Activated naive CD8-positive, alpha-beta T cell treated with anti-CD3 and anti-CD28 coated beads, Interleukin-2, amount 10 ng/mL, durations not matched to agents 7 days and 5 days (primary cell): ENCODE measurements around the gene PNKD. TPM values are rescaled to one million over a fixed set of nuclear protein-coding genes. Genes with fewer than 3 reads are reported as not detected.

Source experiments
- ATAC-seq: fragments of 150-1000 bp; cut with Tn5 transposase; one replicate; pipeline ENCODE4 v1.10.0; 2021; ENCODE audit warnings: low read depth, moderate library complexity
- POLR2A ChIA-PET: fragments of 350-600 bp; sonication (Branson Sonifier 250); formaldehyde crosslinking; loops from one replicate; lab custom pipeline; 2021; ENCODE audit warnings: antibody characterized with exemption; lab: Charles Lee
- DNase-seq: peaks from one replicate; pipeline ENCODE4 v3.0.0; 2021
- H3K27ac Mint-ChIP-seq: one replicate; pipeline ENCODE4 v1.8.0; 2022; ENCODE audit warnings: mild to moderate bottlenecking, mixed read lengths
- H3K27me3 Mint-ChIP-seq: one replicate; pipeline ENCODE4 v1.8.0; 2022; ENCODE audit warnings: mild to moderate bottlenecking, moderate library complexity, mixed read lengths
- H3K36me3 Mint-ChIP-seq: one replicate; pipeline ENCODE4 v1.8.0; 2021; ENCODE audit warnings: mild to moderate bottlenecking, mixed read lengths
- H3K4me1 Mint-ChIP-seq: one replicate; pipeline ENCODE4 v1.8.0; 2021; ENCODE audit warnings: mixed read lengths
- H3K4me3 Mint-ChIP-seq: one replicate; pipeline ENCODE4 v1.8.0; 2022; ENCODE audit warnings: mild to moderate bottlenecking, moderate library complexity, mixed read lengths
- H3K9me3 Mint-ChIP-seq: one replicate; pipeline ENCODE4 v1.8.0; 2021; ENCODE audit warnings: mixed read lengths
- total RNA-seq, 2 experiments: library from RNA; stranded (reverse); gene quantifications; one replicate each; pipeline ENCODE4 v1.2.3, GENCODE V29; 2021

PNKD gene
- total RNA-seq, 2 experiments from 2014 or later = 33.9 to 36.3 TPM

GRCh38 chr2:218236829-218237228 is 33.5 kb upstream of the PNKD start:
- no peak for ATAC-seq
- POLR2A ChIA-PET = no interaction called here
- no peaks in the 10 kb centered on the region for H3K9me3 Mint-ChIP-seq
- H3K4me1 Mint-ChIP-seq = peaks cover 16% of the 10 kb centered on the region
- DNase-seq = no peak
- H3K27me3 Mint-ChIP-seq = no peaks in the 10 kb centered on the region
- H3K27ac Mint-ChIP-seq = no peak overlapping the region
- no peak overlapping the region for H3K4me3 Mint-ChIP-seq
- peaks cover 50% of the 10 kb centered on the region for H3K36me3 Mint-ChIP-seq

GRCh38 chr2:218238887-218239286 is 31.4 kb upstream of the PNKD start:
- Mint-ChIP-seq H3K4me3 (no peak overlapping the region), H3K36me3 (peaks cover 38% of the 10 kb centered on the region), H3K9me3 (no peaks in the 10 kb centered on the region), H3K27me3 (no peaks in the 10 kb centered on the region), H3K27ac (no peak overlapping the region), H3K4me1 (peaks cover 19% of the 10 kb centered on the region)
- POLR2A ChIA-PET = no interaction called here
- ATAC-seq (no peak), DNase-seq (no peak)

DNA sequence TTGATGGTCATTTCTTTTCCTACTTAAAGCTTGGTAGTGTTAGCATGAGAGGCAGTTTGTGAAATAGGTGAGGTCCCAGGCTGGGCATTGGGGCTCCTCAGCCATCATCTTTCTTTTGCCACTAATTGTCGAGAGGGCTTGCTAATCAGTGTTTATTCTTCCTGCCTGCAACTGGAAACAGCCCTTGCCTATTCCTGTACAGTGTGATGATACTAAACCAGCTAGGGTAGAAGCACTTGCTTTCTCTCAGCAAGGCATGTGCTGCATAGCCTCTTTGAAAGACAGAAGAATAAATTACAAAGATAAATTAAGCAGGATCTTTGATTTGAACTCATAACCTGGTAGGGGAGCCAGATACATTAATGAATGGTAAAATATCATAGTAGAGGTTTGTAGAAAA is 26.1 kb upstream of the PNKD start:
- Mint-ChIP-seq H3K4me1 (peaks cover 25% of the 10 kb centered on the region), H3K36me3 (peaks cover 26% of the 10 kb centered on the region), H3K27ac (no peak overlapping the region), H3K27me3 (no peaks in the 10 kb centered on the region), H3K4me3 (no peak overlapping the region), H3K9me3 (no peaks in the 10 kb centered on the region)
- no peak for DNase-seq
- ATAC-seq = no peak
- POLR2A ChIA-PET = interaction anchor here (1.2 to 1.5 kb wide), 3 partner anchors 11 to 25 kb away, joined by 3 to 5 read pairs (median 3); no protein-coding TSS in a partner anchor

DNA sequence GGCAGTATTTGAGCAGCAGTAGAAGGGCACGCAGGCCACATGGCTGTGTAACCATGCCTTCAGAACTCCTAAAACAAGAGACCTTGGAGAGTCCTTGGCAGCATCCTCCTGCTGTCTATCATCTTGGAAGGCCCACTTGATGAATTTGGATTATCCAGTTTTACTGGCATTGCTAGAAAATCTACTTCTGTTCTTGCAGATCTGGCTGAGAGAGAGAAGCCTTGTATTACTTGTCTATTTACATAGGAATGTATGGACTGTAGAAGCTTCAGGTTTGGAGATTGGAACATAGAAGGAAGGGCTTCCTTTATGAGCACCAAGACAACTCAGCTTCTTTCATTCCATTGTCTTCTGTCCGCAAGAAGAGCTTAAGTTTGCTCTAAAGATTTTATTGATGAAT is 25.7 kb upstream of the PNKD start:
- no peaks in the 10 kb centered on the region for H3K27me3 Mint-ChIP-seq
- H3K4me1 Mint-ChIP-seq = peaks cover 24% of the 10 kb centered on the region
- no peak overlapping the region for H3K4me3 Mint-ChIP-seq
- POLR2A ChIA-PET = interaction anchor here (0.6 to 2.1 kb wide), 6 partner anchors 8 to 101 kb away, joined by 3 to 7 read pairs (median 4); no protein-coding TSS in a partner anchor
- ATAC-seq = no peak
- peaks cover 28% of the 10 kb centered on the region for H3K36me3 Mint-ChIP-seq
- H3K27ac Mint-ChIP-seq = peak overlapping the region; percentile 9
- H3K9me3 Mint-ChIP-seq = no peaks in the 10 kb centered on the region
- DNase-seq = no peak

GRCh38 chr2:218245214-218245613 is 25.1 kb upstream of the PNKD start:
- peaks cover 31% of the 10 kb centered on the region for H3K36me3 Mint-ChIP-seq
- no peak overlapping the region for H3K4me3 Mint-ChIP-seq
- ATAC-seq (peak; percentile 37), DNase-seq (no peak)
- no peaks in the 10 kb centered on the region for H3K9me3 Mint-ChIP-seq
- peaks cover 22% of the 10 kb centered on the region for H3K4me1 Mint-ChIP-seq
- POLR2A ChIA-PET = interaction anchor here (0.5 to 2.1 kb wide), 7 partner anchors 8 to 857 kb away, joined by 3 to 7 read pairs (median 4); no protein-coding TSS in a partner anchor
- no peak overlapping the region for H3K27ac Mint-ChIP-seq
- H3K27me3 Mint-ChIP-seq = no peaks in the 10 kb centered on the region

DNA sequence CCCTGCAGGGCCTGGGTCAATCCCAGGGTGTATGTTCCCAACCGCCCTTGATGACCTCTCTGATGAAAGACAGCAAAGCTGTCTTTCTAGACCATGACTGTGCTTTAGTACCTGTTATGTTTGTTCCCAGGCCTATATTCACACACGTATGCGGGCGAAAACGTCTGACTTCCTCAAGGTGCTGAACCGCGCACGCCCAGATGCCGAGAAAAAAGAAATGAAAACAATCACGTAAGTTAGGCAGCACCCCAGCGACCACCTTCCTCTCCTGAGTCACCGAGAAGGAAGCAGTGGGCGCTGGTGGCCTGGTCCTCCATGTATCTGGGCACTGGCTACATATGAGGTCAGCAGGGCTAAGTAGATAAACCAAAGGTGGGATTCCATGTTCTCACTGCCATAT is 20.6 kb upstream of the PNKD start:
- POLR2A ChIA-PET = no interaction called here
- no peak overlapping the region for H3K27ac Mint-ChIP-seq
- ATAC-seq (no peak), DNase-seq (no peak)
- no peaks in the 10 kb centered on the region for H3K9me3 Mint-ChIP-seq
- H3K27me3 Mint-ChIP-seq = no peaks in the 10 kb centered on the region
- H3K4me1 Mint-ChIP-seq = peaks cover 6% of the 10 kb centered on the region
- H3K36me3 Mint-ChIP-seq = peaks cover 47% of the 10 kb centered on the region
- H3K4me3 Mint-ChIP-seq = no peak overlapping the region

- H3K4me3 Mint-ChIP-seq = no peak overlapping the region
- H3K36me3 Mint-ChIP-seq = peaks cover 45% of the 10 kb centered on the region
- H3K27ac Mint-ChIP-seq = no peak overlapping the region
- POLR2A ChIA-PET = interaction anchor here (1.2 to 1.5 kb wide), 3 partner anchors 8 to 31 kb away, joined by 3 to 4 read pairs (median 4); no protein-coding TSS in a partner anchor
- H3K4me1 Mint-ChIP-seq = peaks cover 10% of the 10 kb centered on the region
- DNase-seq (no peak), ATAC-seq (no peak)
- no peaks in the 10 kb centered on the region for H3K27me3 Mint-ChIP-seq
- H3K9me3 Mint-ChIP-seq = no peaks in the 10 kb centered on the region
Measured at GRCh38 chr2:218252509-218253231, 17.6 kb upstream of the PNKD start.

DNA sequence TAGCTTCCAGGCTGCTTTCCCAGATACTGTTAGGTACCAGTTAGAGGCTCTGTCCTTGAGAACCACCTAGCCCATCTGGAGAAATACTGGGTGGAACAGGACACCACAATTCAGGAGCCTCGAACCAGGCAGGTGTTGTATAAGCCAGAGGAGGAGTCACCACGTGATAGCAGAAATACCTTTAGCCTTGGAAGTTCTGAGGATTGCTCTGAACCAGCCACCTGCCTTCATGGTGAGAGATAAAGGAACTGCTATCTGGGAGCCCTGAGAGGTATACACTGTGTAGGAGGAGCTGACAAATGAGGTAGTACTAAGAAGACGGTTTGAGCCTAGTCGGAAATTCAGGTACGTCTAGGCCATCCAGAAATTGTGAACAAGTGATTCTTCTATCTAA is 17.1 kb upstream of the PNKD start:
- DNase-seq = no peak
- no peaks in the 10 kb centered on the region for H3K9me3 Mint-ChIP-seq
- H3K4me1 Mint-ChIP-seq = peaks cover 10% of the 10 kb centered on the region
- H3K27ac Mint-ChIP-seq = peak overlapping the region; percentile 48
- no peak for ATAC-seq
- POLR2A ChIA-PET = interaction anchor here (1.2 to 1.5 kb wide), 3 partner anchors 8 to 32 kb away, joined by 3 to 4 read pairs (median 4); no protein-coding TSS in a partner anchor
- peaks cover 42% of the 10 kb centered on the region for H3K36me3 Mint-ChIP-seq
- no peak overlapping the region for H3K4me3 Mint-ChIP-seq
- H3K27me3 Mint-ChIP-seq = no peaks in the 10 kb centered on the region

GRCh38 chr2:218255446-218255845 is 14.9 kb upstream of the PNKD start:
- DNase-seq (no peak), ATAC-seq (no peak)
- peaks cover 30% of the 10 kb centered on the region for H3K36me3 Mint-ChIP-seq
- no peaks in the 10 kb centered on the region for H3K9me3 Mint-ChIP-seq
- H3K27ac Mint-ChIP-seq = no peak overlapping the region
- no peak overlapping the region for H3K4me3 Mint-ChIP-seq
- POLR2A ChIA-PET = no interaction called here
- H3K27me3 Mint-ChIP-seq = no peaks in the 10 kb centered on the region
- peaks cover 12% of the 10 kb centered on the region for H3K4me1 Mint-ChIP-seq

DNA sequence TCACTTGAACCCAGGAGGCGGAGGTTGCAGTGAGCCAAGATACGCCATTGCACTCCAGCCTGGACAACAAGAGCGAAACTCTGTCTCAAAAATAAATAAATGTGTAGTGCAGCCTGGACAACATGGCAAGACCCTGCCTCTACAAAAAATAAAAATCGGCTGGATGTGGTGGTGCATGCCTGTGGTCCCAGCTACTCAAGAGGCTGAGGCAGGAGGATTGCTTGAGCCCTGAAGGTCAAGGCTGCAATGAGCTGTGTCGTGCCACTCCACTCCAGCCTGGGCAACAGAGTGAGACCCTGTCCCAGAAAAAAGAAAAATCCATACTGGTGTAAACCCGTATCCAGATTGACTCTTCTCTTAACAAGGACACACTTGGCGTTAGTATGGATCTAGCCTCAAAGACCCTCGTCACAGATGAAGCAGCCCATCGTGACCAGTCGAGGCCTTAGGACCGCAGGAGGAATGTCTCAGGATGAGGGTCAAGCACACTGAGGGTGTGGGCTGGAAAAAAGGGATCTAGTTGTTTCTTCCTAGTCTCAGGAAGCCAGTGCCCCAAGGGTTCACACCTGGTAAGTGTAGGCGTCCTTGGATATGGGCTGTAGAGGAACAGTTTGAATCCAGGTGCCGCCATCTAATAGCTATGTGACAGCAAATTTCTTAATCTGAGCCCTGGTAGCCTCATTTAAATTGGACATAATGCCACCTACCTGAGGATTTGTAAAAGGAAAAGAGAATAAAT is 13.5 kb upstream of the PNKD start:
- H3K9me3 Mint-ChIP-seq = no peaks in the 10 kb centered on the region
- DNase-seq = no peak
- no peak for ATAC-seq
- peak overlapping the region; percentile 83 for H3K27ac Mint-ChIP-seq
- no peaks in the 10 kb centered on the region for H3K27me3 Mint-ChIP-seq
- POLR2A ChIA-PET = interaction anchor here (0.6 to 1.9 kb wide), 4 partner anchors 9 to 27 kb away, joined by 3 to 12 read pairs (median 5); no protein-coding TSS in a partner anchor
- H3K4me1 Mint-ChIP-seq = peaks cover 11% of the 10 kb centered on the region
- peaks cover 20% of the 10 kb centered on the region for H3K36me3 Mint-ChIP-seq
- H3K4me3 Mint-ChIP-seq = peak overlapping the region; percentile 35

DNA sequence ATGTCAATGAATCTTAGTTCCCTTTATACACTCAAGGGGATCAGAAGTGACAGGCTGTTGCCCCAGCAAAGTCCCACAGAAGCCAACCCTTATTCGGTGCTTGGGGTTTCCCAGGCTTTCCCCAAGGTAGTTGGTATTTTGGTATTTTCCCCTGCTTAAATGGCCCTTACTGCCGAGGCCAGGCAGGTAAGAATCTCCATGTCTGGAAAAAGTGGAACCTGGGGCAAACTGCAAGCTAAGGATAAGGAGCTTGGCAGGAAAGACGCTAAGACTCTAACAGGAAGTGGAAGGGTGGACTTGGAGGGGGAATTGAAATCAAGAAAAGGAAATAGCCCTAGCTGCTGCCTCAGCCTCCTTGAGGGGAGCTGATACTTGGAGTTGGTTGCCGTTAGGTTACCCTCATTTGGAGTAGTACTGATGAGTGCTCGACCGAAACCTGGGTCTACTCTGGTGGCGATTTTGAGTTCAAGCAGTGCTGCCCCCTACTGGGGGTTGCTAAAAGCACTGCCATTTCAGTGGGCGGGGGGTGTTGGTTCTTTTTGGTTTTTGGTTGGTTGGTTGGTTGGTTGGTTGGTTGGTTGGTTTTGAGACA is 12.8 kb upstream of the PNKD start:
- H3K9me3 Mint-ChIP-seq = no peaks in the 10 kb centered on the region
- peak; percentile 65 for DNase-seq
- ATAC-seq = peak; percentile 76
- H3K27me3 Mint-ChIP-seq = no peaks in the 10 kb centered on the region
- peak overlapping the region; percentile 35 for H3K4me3 Mint-ChIP-seq
- POLR2A ChIA-PET = interaction anchor here (0.6 to 1.9 kb wide), 6 partner anchors 9 to 28 kb away, joined by 3 to 12 read pairs (median 5); no protein-coding TSS in a partner anchor
- H3K27ac Mint-ChIP-seq = peak overlapping the region; percentile 83
- H3K36me3 Mint-ChIP-seq = peaks cover 17% of the 10 kb centered on the region
- H3K4me1 Mint-ChIP-seq = peaks cover 11% of the 10 kb centered on the region

DNA sequence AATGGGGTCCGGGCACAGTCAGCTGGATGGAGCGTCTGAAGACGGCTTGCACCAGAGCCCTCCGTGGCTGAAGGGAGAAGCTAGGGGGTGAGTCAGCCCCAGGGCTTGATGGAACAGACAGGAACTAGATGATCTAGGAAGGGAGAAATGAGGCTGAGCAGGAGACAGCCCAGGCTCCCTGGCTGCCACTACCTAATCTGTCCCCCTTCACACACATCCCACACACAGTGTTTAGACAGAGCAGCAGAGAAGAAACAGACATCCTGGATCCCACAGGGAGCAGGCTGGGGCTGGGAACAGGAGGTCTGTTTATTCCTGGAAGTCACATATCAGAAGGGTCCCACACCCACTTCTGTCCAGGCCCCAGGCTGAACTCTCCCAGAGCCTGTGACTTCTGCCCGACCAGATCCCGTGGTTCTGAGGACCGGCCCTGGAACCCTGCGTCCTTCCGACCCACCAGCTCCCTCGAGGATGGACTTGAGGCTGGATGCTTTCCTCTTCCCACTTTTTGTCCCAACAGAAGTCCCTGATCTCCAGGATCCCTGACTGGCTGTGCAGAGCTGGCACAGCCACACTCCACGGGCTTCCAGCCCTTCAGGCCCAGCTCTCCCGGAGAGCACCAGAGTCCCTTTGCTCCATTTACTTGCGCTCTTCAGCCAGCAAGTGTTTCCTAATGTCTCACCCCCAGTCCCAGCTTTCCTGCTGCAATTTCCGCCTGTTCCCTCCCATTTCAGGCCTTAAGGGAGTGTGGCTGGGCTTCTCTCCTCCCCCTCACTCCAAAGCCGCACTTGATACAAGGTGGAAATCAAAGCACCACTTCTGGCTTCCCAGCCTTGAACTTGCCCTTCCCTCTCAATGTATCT is 11.0 kb upstream of the PNKD start:
- Mint-ChIP-seq H3K27ac (peak overlapping the region; percentile 34), H3K9me3 (no peaks in the 10 kb centered on the region), H3K36me3 (peaks cover 7% of the 10 kb centered on the region), H3K4me1 (peaks cover 13% of the 10 kb centered on the region), H3K4me3 (no peak overlapping the region), H3K27me3 (no peaks in the 10 kb centered on the region)
- no peak for ATAC-seq
- POLR2A ChIA-PET = interaction anchor here (0.6 kb wide), 1 partner anchor 31 kb away, joined by 3 read pairs; no protein-coding TSS in a partner anchor
- no peak for DNase-seq
